H1 (cell line): ENCODE results near the gene FBN1. TPM values are rescaled to one million over a fixed set of nuclear protein-coding genes. Genes with fewer than 3 reads are reported as not detected.

Source experiments
- CEBPB ChIP-seq: IDR thresholded peaks from 2 replicates; pipeline ENCODE4 v1.6.1; 2012; ENCODE audit warnings: low read depth, low read length
- EGR1 ChIP-seq: IDR thresholded peaks from 2 replicates; pipeline ENCODE4 v1.6.1; 2011; ENCODE audit warnings: low read depth, low read length, borderline replicate concordance
- EP300 ChIP-seq, 2 experiments: IDR thresholded peaks; 1 replicate in 1 of 2; 2 replicates in 1 of 2; pipeline ENCODE4 v1.6.1; 2011 to 2012; ENCODE audit warnings: low read depth in 2 of 2, low read length in 2 of 2, mild to moderate bottlenecking in 2 of 2, borderline replicate concordance in 1 of 2, inconsistent platforms in 1 of 2, moderate library complexity in 1 of 2
- POU5F1 ChIP-seq: IDR thresholded peaks from 2 replicates; pipeline ENCODE4 v1.6.1; 2011; ENCODE audit warnings: low read depth, mild to moderate bottlenecking, low read length, moderate library complexity
- RNF2 ChIP-seq: fragments of 200-900, 300-1000 bp; sonication (generic); IDR thresholded peaks from 2 replicates; pipeline ENCODE4 v1.7.1; 2016; ENCODE audit warnings: borderline replicate concordance, low read depth, mild to moderate bottlenecking, antibody characterized with exemption, low read length; ENCODE audit not compliant: poor library complexity, severe bottlenecking; ENCODE audit errors: missing control alignments
- SP2 ChIP-seq: IDR thresholded peaks from 2 replicates; pipeline ENCODE4 v1.6.1; 2012; ENCODE audit warnings: mild to moderate bottlenecking, low read length, inconsistent platforms
- SUZ12 ChIP-seq: fragments of 200-600 bp; sonication (generic); IDR thresholded peaks from 2 replicates; pipeline ENCODE4 v1.6.1; 2012; ENCODE audit warnings: mild to moderate bottlenecking, inconsistent platforms, low read length, moderate library complexity, mixed read lengths
- polyA plus RNA-seq, 7 experiments: library from polyadenylated mRNA; depleted of rRNA in 3 of 7; stranded (reverse) in 5 of 7; unstranded in 2 of 7; fragments of >200 nt in 5 of 7; fragments of 200-250 nt in 2 of 7; gene quantifications; 1 replicate in 5 of 7; 2 replicates in 1 of 7; 4 replicates in 1 of 7; pipeline versions ENCODE4 v1.2.1 to v1.2.3, GENCODE V29; 2011 to 2013; ENCODE audit warnings: missing spikeins in 2 of 7, mixed read lengths in 2 of 7
- total RNA-seq: library from RNA; stranded (reverse); fragmentation: NEBNext Ultra II Directional; extraction: Animal tissue kit (Norgen Biotek cat#: 25700); gene quantifications from 2 replicates; pipeline ENCODE4 v1.2.1, GENCODE V29; 2021
- TF ChIP-seq, protein P1 (sequence below): IDR thresholded peaks from 2 replicates; pipeline ENCODE4 v1.6.1; 2011; ENCODE audit warnings: low read depth, mild to moderate bottlenecking, low read length; ENCODE audit not compliant: insufficient read depth

The FBN1 gene
- total and polyA plus RNA-seq, 2 of the 8 experiments (the other 6 are each of a cell fraction or from before 2014, with no cell fraction given) = 3.0 to 4.0 TPM

DNA sequence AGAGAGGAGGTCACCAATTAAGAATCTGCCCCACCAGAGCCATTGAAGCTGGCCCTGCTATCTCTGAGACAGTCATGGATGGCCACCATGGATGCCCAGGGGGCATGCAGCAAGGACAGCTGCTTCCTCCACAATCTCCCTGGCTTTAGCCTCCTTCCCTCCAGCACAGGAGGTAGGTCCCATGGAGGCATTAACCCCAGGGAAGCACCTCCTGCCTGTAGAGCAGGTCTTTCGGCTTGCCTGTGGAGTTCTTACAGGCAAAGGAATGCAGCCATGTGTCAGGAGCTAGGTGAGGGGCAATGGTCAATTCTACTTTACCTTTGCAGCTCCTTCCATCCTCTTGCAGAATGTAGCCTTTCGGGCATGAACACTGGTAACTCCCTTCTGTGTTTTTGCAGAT, 220.5 kb downstream of the FBN1 start (continued):
- TF ChIP-seq SUZ12 = no peak
- no peak for TF ChIP-seq EP300 (IDR thresholded peaks at IDR 0.05; ENCODE audit: borderline replicate concordance in 1 of 2, low read depth in 2 of 2, low read length in 2 of 2)
- TF ChIP-seq EGR1 = no peak
- no peak for TF ChIP-seq RNF2
- no peak for TF ChIP-seq POU5F1
- TF ChIP-seq SP2 = no peak
- TF ChIP-seq, protein P1, sequence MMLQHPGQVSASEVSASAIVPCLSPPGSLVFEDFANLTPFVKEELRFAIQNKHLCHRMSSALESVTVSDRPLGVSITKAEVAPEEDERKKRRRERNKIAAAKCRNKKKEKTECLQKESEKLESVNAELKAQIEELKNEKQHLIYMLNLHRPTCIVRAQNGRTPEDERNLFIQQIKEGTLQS = no peak
- no peak for TF ChIP-seq CEBPB
